Stimulated activated CD4-positive, alpha-beta T cell treated with anti-CD3 and anti-CD28 coated beads, Interleukin-12 subunit alpha, Interleukin-12 subunit beta, amount 100 ng/mL, for 48 hours (primary cell): ENCODE data around the gene DMD.

Experiments used
- DNase-seq, 3 donors: peaks; one replicate each; pipeline ENCODE4 v3.0.0-alpha.2; 2020; ENCODE audit warnings: low read depth in 2 of 3, low spot score in 1 of 3

The DMD gene

DNA sequence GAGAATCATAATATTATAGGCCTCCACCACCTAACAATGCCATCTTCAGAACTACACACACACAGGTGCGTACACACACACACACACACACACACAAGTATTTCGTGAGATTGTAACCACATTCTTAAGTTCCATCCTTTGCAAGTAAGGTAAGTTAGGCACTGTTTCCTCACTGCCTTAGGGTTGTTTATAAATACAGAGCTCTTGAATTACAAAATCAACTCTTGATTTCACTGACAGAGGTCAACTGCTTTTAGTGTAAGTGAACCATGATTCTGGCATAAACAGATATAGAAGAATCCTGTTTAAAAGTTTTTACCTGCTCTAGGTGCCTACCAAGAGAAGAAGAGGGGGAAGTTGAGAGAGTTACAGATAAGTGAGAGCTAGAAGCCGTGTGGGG, 166.1 kb downstream of the DMD start:
- DNase-seq: no peak

DNA sequence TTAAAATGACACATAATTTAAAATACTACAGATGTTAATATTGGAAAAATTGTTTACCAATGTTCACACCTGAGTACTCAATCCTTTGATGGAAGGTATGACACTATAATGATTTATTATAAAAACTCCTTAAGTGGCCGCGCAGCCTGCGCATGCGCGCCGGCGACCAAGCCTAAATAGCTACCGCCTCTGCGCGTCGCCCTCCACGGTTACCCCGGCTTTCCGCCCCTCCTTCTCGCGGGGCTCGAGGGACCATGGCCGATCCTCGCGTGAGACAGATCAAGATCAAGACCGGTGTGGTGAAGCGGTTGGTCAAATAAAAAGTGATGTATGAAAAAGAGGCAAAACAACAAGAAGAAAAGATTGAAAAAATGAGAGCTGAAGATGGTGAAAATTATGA, 170.2 kb downstream of the DMD start:
- no peak for DNase-seq

DNA sequence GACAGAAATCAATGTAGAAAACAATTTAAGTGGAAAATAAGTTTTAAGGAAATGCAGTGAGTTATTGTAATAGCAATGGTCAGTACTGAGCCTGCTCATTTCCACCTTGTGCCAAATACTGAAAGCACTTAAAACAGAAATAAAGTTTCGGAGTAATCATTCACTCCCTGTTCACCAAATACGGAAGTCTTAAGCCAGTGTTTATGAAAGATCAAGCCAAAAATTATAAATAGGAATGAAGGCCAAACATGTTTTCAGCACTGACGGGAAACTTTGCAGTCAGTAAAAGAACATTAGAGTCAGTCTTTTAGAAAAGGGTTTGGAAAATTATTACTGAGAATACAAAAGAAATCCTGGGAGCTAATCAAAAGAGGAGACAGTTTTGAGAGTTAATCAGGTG, 178.6 kb downstream of the DMD start:
- DNase-seq: no peak

DNA sequence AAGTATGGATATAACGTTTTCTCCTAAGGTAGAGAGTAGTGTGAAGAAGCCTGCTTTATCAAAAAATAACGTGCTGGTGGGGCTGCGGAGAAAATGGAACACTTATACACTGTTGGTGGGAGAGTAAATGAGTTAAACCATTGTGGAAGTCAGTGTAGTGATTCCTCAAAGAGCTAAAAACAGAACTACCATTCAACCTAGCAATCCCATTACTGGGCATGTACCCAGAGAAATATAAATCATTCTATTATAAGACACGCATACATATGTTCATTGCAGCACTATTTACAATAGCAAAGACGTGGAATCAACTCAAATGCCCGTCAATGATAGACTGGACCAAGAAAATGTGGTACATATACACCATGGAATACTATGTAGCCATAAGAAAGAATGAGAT, 196.4 kb downstream of the DMD start:
- DNase-seq: no peak

DNA sequence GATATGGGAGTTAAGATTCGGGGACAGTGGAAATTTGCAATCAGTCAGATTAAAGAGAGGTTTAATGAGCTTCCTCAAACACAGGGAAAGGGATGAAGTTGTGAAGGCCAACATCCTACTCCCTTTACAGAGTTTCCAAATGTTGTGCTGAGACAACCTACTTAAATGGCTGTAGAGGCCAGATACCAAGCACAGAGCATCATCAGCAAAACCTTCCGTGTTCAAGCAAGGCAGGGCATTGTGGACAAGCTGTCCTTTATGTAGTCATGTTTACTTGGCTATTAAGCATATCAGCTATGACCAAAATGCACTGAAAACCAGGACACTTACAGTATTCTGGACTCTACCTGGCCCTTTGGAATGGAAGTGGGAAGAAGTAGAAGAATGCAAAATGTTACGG, 197.3 kb downstream of the DMD start:
- no peak for DNase-seq

DNA sequence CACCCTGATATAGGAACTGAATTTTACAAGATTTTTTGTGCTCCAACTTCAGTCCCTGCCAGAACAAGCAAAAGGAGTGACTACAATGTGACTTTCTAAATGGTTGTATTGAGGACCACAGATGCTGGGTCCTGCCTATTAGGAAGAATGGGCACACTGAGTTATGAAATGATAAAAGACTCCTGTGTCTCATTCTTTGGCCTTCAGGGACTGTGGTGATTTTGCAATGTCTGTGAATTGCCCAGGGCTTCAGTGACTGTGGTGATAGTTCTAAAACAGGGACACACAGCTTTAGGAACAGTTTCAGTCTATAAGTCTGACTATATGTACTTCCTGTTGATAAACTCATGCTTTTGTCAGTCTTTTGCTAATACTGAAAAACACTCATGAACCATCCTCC, 210.2 kb downstream of the DMD start:
- DNase-seq: no peak

DNA sequence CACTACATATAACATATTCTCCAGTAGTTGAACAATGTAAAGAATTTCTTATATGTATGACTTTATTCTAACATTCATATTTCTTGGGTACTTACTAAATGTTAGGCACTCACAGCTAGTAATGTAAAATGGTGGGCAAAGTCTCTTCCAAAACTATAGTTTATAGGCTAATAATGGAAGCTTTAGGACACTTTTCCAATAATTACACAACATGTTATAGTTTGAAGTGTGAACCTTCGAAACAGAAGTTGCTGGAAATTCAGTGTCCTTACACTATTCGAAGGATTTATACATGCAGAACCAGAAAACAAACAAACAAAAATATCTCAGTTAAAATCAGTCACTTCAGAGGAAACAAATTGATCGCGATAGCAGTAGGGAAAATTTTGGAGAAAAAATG, 212.6 kb downstream of the DMD start:
- DNase-seq: no peak

DNA sequence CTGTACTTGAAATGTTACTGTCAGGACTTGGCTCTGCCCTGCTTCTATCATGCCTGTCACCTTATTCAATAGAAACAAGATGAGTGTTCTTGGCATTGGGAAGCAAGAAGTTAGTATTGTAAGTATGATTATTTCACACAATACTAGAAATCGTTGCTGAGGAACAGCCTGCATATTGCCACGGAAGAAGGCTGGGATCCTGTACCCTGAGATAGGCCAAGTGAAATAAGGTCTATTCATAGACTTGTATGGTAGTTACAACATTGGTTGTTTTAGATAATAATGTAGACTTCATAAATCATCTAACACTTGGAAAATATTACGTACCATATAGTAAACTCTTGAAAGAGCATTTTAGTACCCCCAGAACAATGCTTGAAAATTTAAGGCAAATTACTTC, 215.9 kb downstream of the DMD start:
- no peak for DNase-seq

DNA sequence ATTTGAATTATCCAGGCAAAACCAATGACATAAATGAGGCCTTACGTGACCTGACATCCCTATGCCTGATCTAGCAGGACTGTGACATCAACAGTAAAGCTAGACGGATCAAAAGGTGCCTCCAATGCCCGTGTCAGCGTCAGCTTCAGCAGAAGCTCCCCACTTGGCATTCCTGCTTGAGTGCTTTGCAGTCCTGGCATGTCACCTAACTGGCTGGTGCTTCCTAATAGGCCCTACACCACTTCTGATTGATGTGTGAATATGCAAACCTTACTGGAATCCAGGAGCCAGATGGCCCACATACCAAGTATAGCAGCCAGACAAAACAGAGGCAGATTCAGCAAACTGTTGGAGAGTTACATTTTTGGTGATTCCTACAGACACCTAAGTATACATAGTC, 224.2 kb downstream of the DMD start:
- no peak for DNase-seq

DNA sequence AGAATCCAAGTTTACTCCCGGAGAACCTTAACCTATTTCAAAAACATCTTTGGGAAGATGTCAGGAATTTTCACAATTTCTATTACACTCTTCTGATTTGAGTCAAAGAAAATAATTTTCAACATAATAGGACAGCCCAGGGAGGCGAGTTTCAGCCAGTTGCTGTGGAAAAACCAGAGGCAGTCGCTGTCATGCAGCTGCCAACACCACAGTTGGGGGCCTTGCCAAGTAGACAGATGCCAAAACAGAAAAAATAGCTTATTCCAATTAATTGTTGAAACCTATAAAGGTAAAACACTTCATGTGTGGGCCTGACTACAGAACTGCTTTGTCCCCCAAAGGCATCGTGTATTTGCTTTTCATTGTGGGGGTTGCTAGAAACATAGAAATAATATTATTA, 225.8 kb downstream of the DMD start:
- no peak for DNase-seq

DNA sequence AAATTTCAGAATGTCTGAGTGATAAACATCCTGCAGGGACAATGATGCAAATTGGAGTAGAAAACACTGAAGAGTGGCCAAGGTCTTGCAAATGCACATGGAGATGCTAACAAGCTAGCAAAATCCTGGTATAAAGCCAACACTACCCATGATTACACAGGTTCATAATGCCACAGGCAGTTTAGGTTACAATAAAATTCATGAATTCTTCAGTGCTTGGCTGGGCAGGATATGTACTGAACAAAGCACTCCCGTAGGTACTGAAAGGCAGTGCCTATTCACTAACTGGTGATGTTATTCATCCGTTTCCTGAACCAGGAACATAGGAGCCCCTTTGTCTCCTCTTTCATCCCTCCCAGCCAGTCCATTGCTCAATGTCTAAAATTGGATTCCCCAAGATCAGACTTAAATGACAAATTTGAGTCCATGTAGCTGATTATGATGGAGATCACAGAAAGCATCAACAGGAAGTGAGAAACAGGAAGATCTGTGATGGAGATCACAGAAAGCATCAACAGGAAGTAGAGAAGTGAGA, 244.5 kb downstream of the DMD start:
- no peak for DNase-seq

DNA sequence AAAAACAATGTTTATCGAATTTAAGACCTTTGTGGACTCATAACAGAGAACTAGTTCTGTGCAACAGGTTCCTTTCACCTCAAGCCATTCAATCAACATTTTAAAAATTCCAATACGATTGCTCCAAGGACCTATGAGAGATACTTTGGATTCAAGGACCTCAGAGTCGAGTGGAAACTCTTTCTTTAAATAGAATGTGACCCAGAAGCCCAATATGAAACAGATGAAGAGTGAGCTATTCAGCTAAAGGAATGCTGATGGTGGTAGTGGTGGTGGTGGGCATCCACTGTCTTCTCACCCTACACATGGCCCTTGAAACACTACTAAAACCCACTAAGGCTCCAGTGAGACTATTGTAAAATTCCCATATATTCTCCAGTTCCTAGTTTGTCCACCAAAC, 257.2 kb downstream of the DMD start:
- DNase-seq: no peak

DNA sequence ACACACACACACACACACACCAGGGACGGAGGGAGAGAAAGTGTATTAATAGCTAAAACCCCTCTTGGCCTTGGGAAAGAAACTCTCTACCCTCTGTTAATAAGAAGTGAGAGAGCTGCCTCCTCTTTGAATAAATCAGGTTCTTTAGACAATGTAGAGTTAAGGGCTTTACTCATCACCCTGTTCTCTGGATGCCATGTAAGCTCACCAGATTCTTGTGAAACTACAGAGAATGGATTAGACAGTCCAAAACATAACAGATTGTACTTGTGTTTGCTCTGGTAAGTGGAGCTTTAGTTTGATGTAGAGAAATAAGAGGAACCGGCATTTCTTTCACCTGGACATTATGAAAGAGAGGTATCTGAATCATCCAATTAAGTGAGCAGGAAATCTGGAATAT, 263.2 kb downstream of the DMD start:
- no peak for DNase-seq

DNA sequence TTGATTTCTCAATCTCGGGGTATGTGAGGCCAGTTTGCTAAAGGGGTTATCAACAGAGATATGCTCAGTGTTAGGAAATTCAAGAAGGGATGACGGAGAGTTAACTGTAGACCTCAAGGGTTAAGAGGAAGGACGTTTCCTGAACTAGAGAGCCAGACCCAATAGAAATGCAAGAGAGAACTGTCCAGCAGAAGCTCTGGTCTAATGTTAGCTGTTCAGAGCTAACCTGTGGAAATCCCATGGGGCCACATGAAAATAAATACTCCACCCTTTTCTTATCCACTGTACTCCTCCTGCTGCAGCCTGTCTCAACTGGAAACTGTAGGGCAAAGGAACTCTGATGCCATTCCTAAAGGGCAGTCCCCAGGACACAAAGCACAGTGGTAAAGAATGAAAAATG, 274.3 kb downstream of the DMD start:
- DNase-seq: no peak

DNA sequence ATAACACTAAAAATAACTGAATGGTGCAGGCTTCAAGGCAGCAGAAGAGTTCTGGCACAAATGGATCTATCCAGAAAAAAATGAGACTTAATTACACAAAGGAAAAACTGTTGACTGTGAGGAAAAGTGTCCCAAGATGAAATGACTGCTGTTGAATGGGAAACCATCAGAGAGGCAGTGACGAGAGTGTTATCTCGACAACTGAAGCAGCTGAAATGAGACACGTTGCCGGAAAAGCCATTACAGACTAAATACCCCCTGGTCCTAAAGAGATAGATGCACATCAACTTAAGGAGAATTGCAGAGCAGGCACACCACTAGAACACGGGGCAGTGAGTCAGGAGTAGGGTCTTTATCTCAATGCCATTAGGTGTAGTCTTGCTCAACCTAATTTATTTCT, 277.8 kb downstream of the DMD start:
- DNase-seq: no peak

DNA sequence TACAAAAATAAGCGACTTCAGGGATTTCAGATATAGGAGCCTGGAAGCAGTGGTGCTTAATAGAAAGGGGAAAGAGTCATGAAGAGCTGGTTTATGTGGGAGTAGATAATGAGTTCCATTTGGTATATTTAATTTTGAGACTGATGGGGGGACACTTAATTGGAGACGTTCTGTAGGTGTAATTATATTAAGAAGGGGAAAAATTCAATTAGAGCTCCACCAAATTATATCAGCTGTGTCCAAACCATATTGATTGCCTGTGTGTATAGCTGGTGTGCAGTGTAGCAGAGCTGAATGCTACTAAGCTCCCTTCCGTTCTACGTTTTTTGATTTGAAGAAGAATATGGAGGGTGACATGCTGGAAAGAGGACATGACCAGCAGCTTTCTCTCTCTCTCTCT, 282.3 kb downstream of the DMD start:
- no peak for DNase-seq

DNA sequence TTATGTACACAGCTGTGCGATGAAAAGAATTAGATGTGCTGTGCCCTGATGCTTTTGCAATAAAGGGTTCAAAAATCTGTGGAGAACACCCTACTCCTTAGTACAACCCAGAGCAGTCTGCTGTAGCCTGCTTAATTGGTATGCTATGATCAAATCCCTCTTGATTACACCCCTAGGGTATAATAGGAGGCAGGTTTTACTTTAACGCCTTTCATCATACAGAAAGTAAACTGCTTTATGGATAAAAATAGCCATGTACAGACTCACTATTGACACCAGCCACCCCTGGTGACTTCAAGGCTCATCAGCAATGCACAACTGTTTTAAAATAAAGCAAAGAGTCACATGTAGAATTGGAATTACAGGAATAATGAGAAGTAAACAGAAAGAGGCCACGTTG, 315.3 kb downstream of the DMD start:
- no peak for DNase-seq

DNA sequence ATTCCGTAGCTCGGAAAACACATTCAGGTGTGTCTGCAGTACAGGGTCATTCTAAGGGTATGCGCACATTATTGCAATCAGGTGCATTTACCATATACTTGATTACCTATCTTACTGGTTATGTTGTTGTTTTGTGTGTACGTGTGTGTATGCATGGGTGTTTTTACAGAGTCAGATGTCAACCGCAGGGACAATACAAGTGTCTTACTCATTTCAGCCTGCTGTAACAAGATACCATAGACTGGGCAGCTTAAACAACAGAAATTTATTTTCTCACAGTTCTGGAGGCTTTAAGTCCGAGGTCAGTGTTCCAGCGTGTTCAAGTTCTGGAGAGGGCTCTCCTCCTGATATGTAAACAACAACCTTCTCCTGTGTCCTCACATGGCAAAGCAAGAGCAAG, 316.7 kb downstream of the DMD start:
- DNase-seq: no peak

DNA sequence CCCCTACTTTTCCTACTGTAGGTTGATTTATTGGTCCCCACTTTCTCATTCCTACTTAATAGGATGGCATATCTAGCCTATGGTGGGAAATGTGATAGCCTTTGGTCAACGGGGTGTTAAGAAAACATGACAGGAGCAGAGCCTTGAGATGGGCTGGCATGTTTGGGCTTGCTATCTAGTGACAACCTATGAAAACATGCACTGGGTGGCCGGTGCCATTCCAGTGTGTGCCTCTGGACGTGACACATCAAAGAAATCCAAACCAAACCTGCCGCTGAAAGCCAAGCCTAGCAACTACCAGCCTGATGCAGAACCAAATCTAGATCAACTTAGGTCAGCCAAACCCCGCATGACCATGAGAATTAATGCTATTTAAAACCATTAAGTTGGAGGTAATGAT, 317.6 kb downstream of the DMD start:
- no peak for DNase-seq

DNA sequence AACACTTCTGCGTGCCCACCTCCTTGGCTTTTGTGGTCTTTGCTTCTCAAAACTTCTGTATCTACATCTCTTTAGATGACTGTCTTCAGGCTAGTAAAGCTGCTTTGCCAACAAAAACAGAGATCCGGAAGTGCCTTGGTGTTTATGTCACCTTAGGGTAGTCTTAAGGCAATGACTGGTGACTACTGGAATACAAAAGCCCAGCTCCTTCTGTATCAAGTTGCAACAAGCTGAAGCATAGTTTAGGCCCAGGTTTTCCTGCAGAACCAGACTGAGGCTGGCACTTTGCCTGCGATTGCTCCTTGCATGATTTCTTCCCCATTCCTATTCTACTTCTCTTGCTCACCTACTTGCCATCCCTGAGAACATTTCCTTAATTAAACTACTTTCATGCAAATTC, 333.8 kb downstream of the DMD start:
- no peak for DNase-seq

DNA sequence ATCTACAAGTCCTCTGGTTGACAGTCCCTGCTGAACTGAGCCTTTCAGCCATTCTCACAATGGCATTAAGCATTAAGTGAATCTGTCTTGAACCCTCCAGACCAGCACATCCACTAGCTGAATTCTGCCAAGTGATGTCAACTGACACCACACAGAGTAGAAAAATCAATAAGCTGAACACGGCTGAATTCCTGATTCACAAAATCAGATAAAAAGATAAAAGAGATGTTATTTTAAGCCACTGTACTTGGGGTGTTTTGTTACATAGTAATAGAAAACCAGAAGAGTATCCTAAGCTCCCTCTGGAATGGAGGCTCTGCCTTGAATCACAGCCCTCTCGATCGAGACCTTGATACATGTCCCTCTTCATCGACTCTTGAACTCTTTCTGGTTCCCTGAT, 336.5 kb downstream of the DMD start:
- no peak for DNase-seq

DNA sequence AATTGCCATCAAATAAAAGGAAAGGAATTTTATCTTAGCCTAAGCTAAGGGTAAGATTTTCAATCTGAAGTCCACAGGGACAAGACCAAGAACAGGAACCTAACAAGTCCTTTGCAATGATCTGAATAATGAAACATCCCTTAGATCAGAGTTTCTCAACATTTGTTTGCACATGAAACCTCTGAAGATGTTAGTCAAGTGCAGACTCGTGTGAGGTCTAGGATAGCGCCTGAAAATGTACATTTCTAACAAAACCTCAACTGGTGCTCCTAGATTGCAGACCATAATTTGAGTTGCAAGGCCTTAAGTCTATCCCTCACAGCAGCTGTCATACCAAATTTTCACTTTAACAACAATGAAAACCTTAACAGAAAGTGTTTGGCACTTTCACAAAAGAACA, 337.6 kb downstream of the DMD start:
- no peak for DNase-seq

DNA sequence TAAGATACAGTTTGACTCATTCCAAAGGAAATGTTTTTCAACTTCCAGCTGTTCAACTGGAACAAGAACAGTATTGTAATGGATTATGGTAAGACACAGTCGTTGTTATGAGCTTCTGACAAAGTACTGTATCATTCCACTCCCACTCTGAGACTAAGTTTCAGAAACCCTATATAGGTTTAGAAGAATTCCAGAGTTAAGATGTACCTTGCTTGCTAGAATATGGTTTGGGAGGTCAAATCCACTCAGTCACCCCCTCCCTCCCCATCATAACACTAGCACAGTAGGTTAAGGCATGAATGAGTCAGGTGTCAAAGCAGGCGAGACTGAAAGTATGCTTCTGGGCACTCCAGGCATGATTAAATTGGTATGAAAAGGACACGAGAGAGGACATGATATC, 339.7 kb downstream of the DMD start:
- DNase-seq: no peak

DNA sequence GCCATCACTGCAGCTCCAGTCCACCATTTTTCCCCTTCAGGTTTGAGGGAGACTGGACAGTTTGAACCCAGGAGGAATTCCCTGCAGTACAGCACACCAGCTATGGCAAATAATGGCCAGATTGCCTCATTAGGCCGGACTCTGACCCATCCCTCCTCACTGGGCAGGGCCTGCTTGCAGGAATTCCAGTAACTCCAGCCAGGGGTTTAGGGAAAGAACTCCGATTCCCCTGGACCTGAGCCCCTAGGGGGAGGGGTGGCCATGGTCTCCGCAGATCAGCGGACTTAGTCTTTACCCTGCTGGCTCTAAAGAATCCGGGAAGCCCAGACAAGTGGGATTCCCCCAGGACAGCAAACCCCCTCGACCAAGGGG, 342.8 kb downstream of the DMD start:
- DNase-seq: no peak
